Panc1 (cell line): Measurements from ENCODE around the gene THBS4. TPM values are rescaled to one million over a fixed set of nuclear protein-coding genes. Genes with fewer than 3 reads are reported as not detected.
A peak's percentile ranks its signal among the peaks of the same experiment; 100 is the strongest.
"Not testable (repeated sequence)": the region's sequence is repeated elsewhere in the genome, so short reads cannot be mapped to it uniquely, and the experiment has no call there.

ENCODE experiments used
- ATAC-seq: fragments of 200-7000 bp; cut with Tn5 transposase; 2 replicates; pipeline ENCODE4 v1.9.1; 2020; ENCODE audit warnings: mild to moderate bottlenecking, moderate library complexity
- BruUV-seq: library from RNA; stranded (reverse); fragments of 400-500 nt; replicated peaks from 2 replicates; lab custom pipeline; 2021; lab: Mats Ljungman, UMichigan
- CTCF ChIA-PET: fragments of 300-600 bp; sonication (Branson Sonifier 250); formaldehyde crosslinking; loops from one replicate; lab custom pipeline; 2022; ENCODE audit warnings: antibody characterized with exemption; lab: Charles Lee
- POLR2A ChIA-PET: fragments of 300-600 bp; sonication (Branson Sonifier 250); formaldehyde crosslinking; loops from one replicate; lab custom pipeline; 2022; ENCODE audit warnings: antibody characterized with exemption; lab: Charles Lee
- DNase-seq: peaks from one replicate; pipeline ENCODE4 v3.0.0-alpha.2; 2010; ENCODE audit warnings: low read depth, low spot score
- H3K27ac ChIP-seq: 2 replicates; pipeline ENCODE4 v1.5.1; 2011; ENCODE audit warnings: mild to moderate bottlenecking, low read length, inconsistent platforms
- H3K27me3 ChIP-seq: fragments of 200-500 bp; sonication (Bioruptor generic); 2 replicates; pipeline ENCODE4 v1.6.0; 2014; ENCODE audit warnings: low read length, inconsistent platforms; ENCODE audit not compliant: control insufficient read depth, insufficient read depth
- H3K36me3 ChIP-seq: fragments of 200-500 bp; sonication (Bioruptor generic); 2 replicates; pipeline ENCODE4 v1.5.1; 2014; ENCODE audit warnings: inconsistent platforms, mild to moderate bottlenecking, low read length, moderate library complexity; ENCODE audit not compliant: control insufficient read depth, insufficient read depth
- H3K4me1 ChIP-seq: 2 replicates; pipeline ENCODE4 v1.5.1; 2011; ENCODE audit warnings: inconsistent platforms, mild to moderate bottlenecking, low read length, moderate library complexity; ENCODE audit not compliant: control insufficient read depth, insufficient read depth
- H3K4me3 ChIP-seq, 2 experiments: 2 replicates each; pipeline ENCODE4 v1.5.1; 2011 to 2012; ENCODE audit warnings: low read depth in 2 of 2, low read length in 2 of 2, mild to moderate bottlenecking in 2 of 2, inconsistent platforms in 1 of 2, moderate library complexity in 1 of 2
- H3K9me3 ChIP-seq: fragments of 200-500 bp; sonication (Bioruptor generic); 2 replicates; pipeline ENCODE4 v1.5.1; 2014; ENCODE audit warnings: low read depth, mild to moderate bottlenecking, inconsistent platforms, low read length, moderate library complexity; ENCODE audit not compliant: control insufficient read depth, insufficient read depth
- CTCF ChIP-seq: fragments of 450-650 bp; IDR thresholded peaks from 2 replicates; pipeline ENCODE4 v1.5.1; 2017; ENCODE audit warnings: mild to moderate bottlenecking
- POLR2AphosphoS5 ChIP-seq: IDR thresholded peaks from 2 replicates; pipeline ENCODE4 v1.6.1; 2012; ENCODE audit warnings: mild to moderate bottlenecking, low read depth, low read length, moderate library complexity
- SIN3A ChIP-seq: IDR thresholded peaks from 2 replicates; pipeline ENCODE4 v1.6.1; 2012; ENCODE audit warnings: low read depth, mild to moderate bottlenecking, low read length, moderate library complexity, borderline replicate concordance; ENCODE audit not compliant: insufficient read depth
- TCF7L2 ChIP-seq: IDR thresholded peaks from 2 replicates; pipeline ENCODE4 v1.6.1; 2011; ENCODE audit warnings: mild to moderate bottlenecking, low read depth, low read length, inconsistent platforms
- in situ Hi-C: cut with HindIII; loops from 2 replicates; pipeline ENCODE4 v1.10.0; 2016; ENCODE audit warnings: low sequenced_read_pairs, low pct_unique_long_range_greater_than_20kb
- intact Hi-C: fragments of 100-400 bp; cut with micrococcal nuclease; formaldehyde crosslinking; loops from one replicate; pipeline ENCODE4 v1.10.0; 2022; ENCODE audit not compliant: unreplicated experiment
- total RNA-seq: library from RNA; stranded (reverse); gene quantifications from one replicate; pipeline ENCODE4 v1.2.1, GENCODE V29; 2021; ENCODE audit not compliant: unreplicated experiment
- TF ChIP-seq, protein P1 (sequence below), 2 experiments: IDR thresholded peaks; 2 replicates each; pipeline ENCODE4 v1.6.1; 2011 to 2012; ENCODE audit warnings: low read depth in 2 of 2, control low read depth in 1 of 2, low read length in 1 of 2, mild to moderate bottlenecking in 1 of 2, moderate library complexity in 1 of 2; ENCODE audit not compliant: insufficient read depth in 1 of 2

Gene THBS4
- total RNA-seq, 1 experiment from 2014 or later = 0.31 TPM

GRCh38 chr5:80091792-80092192 lies 56.6 kb downstream of the THBS4 start:
- H3K4me3 ChIP-seq, BruUV-seq, in situ Hi-C loops, H3K9me3 ChIP-seq, H3K27me3 ChIP-seq, H3K4me1 ChIP-seq, H3K36me3 ChIP-seq, H3K27ac ChIP-seq, DNase-seq: not testable (repeated sequence)
- intact Hi-C loops = loop anchor here (1.0 to 2.0 kb wide), 2 partner anchors 183 to 217 kb away; no protein-coding TSS in a partner anchor
- peak; percentile 76 for TF ChIP-seq CTCF
- ChIA-PET POLR2A (interaction anchor here (0.6 to 1.1 kb wide), 3 partner anchors 147 to 216 kb away, joined by 3 to 26 read pairs (median 3); no protein-coding TSS in a partner anchor), CTCF (interaction anchor here (0.6 to 1.6 kb wide), 16 partner anchors 8 to 590 kb away, joined by 3 to 9 read pairs (median 4); partner anchors contain the start of gene SERINC5)
- ATAC-seq = peak; percentile 84

DNA sequence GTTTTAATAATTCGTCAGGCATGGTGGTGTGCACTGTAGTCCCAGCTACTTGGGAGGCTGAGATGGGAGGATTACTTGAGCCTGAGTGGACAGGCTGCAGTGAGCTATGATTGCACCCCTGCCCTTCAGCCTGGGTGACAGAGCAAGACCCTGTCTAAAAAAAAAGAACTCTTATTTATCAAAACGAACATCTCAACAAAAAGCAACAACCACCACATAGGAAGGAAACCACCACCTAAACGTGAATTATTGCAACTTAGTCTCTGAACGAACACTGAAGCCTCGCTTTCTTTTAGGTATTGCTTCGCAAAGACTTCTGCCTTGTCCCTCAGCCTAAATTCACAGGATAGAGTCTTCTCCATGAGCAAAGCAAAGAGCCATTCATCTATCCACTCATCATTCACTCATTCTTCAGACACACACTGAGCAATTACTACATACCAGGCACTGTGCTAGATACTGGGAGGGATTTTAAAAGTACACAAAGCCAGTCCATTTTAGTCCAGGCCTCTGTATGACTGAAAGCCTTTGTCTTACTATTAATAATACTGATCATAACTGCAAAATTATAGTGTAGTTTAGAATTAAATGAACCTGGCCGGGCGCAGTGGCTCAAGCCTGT lies 57.4 kb downstream of the THBS4 start:
- no TSS peak for BruUV-seq
- intact Hi-C loops (no loop called here), in situ Hi-C loops (no loop called here)
- Histone ChIP-seq H3K27ac (no peak overlapping the region), H3K4me1 (no peaks in the 10 kb centered on the region), H3K9me3 (no peaks in the 10 kb centered on the region), H3K27me3 (no peaks in the 10 kb centered on the region), H3K36me3 (no peaks in the 10 kb centered on the region), H3K4me3 (no peak overlapping the region)
- ATAC-seq = peak; percentile 36; the same call in 1 of the 2 replicates
- CTCF ChIA-PET = interaction anchor here (0.7 to 1.6 kb wide), 5 partner anchors 9 to 590 kb away, joined by 3 to 9 read pairs (median 5); partner anchors contain the start of gene SERINC5
- no peak for DNase-seq
- TF ChIP-seq TCF7L2 (no peak), CTCF (no peak), SIN3A (no peak), POLR2AphosphoS5 (no peak)
- TF ChIP-seq, protein P1, sequence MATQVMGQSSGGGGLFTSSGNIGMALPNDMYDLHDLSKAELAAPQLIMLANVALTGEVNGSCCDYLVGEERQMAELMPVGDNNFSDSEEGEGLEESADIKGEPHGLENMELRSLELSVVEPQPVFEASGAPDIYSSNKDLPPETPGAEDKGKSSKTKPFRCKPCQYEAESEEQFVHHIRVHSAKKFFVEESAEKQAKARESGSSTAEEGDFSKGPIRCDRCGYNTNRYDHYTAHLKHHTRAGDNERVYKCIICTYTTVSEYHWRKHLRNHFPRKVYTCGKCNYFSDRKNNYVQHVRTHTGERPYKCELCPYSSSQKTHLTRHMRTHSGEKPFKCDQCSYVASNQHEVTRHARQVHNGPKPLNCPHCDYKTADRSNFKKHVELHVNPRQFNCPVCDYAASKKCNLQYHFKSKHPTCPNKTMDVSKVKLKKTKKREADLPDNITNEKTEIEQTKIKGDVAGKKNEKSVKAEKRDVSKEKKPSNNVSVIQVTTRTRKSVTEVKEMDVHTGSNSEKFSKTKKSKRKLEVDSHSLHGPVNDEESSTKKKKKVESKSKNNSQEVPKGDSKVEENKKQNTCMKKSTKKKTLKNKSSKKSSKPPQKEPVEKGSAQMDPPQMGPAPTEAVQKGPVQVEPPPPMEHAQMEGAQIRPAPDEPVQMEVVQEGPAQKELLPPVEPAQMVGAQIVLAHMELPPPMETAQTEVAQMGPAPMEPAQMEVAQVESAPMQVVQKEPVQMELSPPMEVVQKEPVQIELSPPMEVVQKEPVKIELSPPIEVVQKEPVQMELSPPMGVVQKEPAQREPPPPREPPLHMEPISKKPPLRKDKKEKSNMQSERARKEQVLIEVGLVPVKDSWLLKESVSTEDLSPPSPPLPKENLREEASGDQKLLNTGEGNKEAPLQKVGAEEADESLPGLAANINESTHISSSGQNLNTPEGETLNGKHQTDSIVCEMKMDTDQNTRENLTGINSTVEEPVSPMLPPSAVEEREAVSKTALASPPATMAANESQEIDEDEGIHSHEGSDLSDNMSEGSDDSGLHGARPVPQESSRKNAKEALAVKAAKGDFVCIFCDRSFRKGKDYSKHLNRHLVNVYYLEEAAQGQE (IDR thresholded peaks at IDR 0.05; ENCODE audit: insufficient read depth in 1 of 2, low read depth in 2 of 2, low read length in 1 of 2) = no peak
- POLR2A ChIA-PET = interaction anchor here (1.1 kb wide), 1 partner anchor 146 kb away, joined by 26 read pairs; no protein-coding TSS in a partner anchor
